A549 (cell line): ENCODE data around the gene METTL1. TPM values are rescaled to one million over a fixed set of nuclear protein-coding genes. Genes with fewer than 3 reads are reported as not detected.

Source experiments
- ATAC-seq, 2 experiments: fragments of 200-7000 bp in 1 of 2; fragments of >200 bp in 1 of 2; cut with Nextera tagmentation in 1 of 2; cut with Tn5 transposase in 1 of 2; 3 replicates each; pipeline versions ENCODE4 v1.8.0 to v1.9.1; 2018 to 2020; ENCODE audit warnings: mild to moderate bottlenecking in 1 of 2, moderate library complexity in 1 of 2
- CTCF ChIA-PET: fragments of 300-600 bp; sonication (Branson Sonifier 250); formaldehyde crosslinking; extraction: SDS; loops from one replicate; lab custom pipeline; 2021; ENCODE audit warnings: antibody characterized with exemption, inconsistent platforms; lab: Yijun Ruan, JAX
- POLR2A ChIA-PET: fragments of 350-600 bp; formaldehyde crosslinking; extraction: SDS; loops from one replicate; lab custom pipeline; 2021; ENCODE audit warnings: antibody characterized with exemption, inconsistent platforms; lab: Yijun Ruan, JAX
- DNase-seq, 2 experiments: peaks; one replicate each; pipeline versions ENCODE4 v3.0.0 to v3.0.0-alpha.2; 2011 to 2016; ENCODE audit warnings: low read depth in 1 of 2, low spot score in 1 of 2
- FAIRE-seq: peaks from 2 replicates; lab custom pipeline; 2011; peaks lifted over from hg19 to GRCh38; lab: Jason Lieb, UNC
- H3K27ac ChIP-seq, 2 experiments: fragments of >200 bp; sonication (Bioruptor Twin); formaldehyde crosslinking; 3 replicates each; pipeline ENCODE4 v1.5.1; 2016 to 2017
- H3K4me1 ChIP-seq: fragments of >200 bp; sonication (Bioruptor Twin); formaldehyde crosslinking; 3 replicates; pipeline ENCODE4 v1.6.1; 2016
- H3K4me2 ChIP-seq: fragments of >200 bp; sonication (Bioruptor Twin); formaldehyde crosslinking; 3 replicates; pipeline ENCODE4 v1.6.1; 2016
- H3K4me3 ChIP-seq: fragments of >200 bp; sonication (Bioruptor Twin); formaldehyde crosslinking; 3 replicates; pipeline ENCODE4 v1.5.1; 2016
- H3K9me3 ChIP-seq: fragments of >200 bp; sonication (Bioruptor Twin); formaldehyde crosslinking; 3 replicates; pipeline ENCODE4 v1.6.1; 2016
- BHLHE40 ChIP-seq: IDR thresholded peaks from 2 replicates; pipeline ENCODE4 v1.6.1; 2012; ENCODE audit warnings: low read depth, low read length, inconsistent platforms
- ESRRA ChIP-seq: fragments of 150-350 bp; IDR thresholded peaks from 2 replicates; pipeline ENCODE4 v1.6.1; 2014; ENCODE audit warnings: mild to moderate bottlenecking, low read length, borderline replicate concordance
- HOXB13 ChIP-seq: fragments of 250-450 bp; sonication (Bioruptor Pico); IDR thresholded peaks from 2 replicates; pipeline ENCODE4 v1.5.0; 2020; ENCODE audit warnings: low read depth, mild to moderate bottlenecking, moderate library complexity
- KDM1A ChIP-seq: fragments of 200-600 bp; sonication (generic); IDR thresholded peaks from 2 replicates; pipeline ENCODE4 v1.6.1; 2016; ENCODE audit warnings: low read depth, mild to moderate bottlenecking
- KDM5A ChIP-seq: fragments of 200-600 bp; sonication (generic); IDR thresholded peaks from 2 replicates; pipeline ENCODE4 v1.6.1; 2016; ENCODE audit warnings: antibody characterized with exemption, mild to moderate bottlenecking
- MAFK ChIP-seq: fragments of 450-650 bp; IDR thresholded peaks from 2 replicates; pipeline ENCODE4 v1.6.1; 2014; ENCODE audit not compliant: partially characterized antibody
- POLR2A ChIP-seq: IDR thresholded peaks from 2 replicates; pipeline ENCODE4 v1.6.1; 2012; ENCODE audit warnings: mild to moderate bottlenecking, low read length
- POLR2AphosphoS2 ChIP-seq: conservative IDR thresholded peaks from 2 replicates; pipeline ENCODE4 v1.6.1; 2012; ENCODE audit warnings: low read length, improper control_type of control experiment, inconsistent platforms
- RCOR1 ChIP-seq: fragments of 150-350 bp; IDR thresholded peaks from 2 replicates; pipeline ENCODE4 v1.6.1; 2014; ENCODE audit warnings: antibody characterized with exemption, low read length, low read depth
- RNF2 ChIP-seq: fragments of 200-600 bp; sonication (generic); IDR thresholded peaks from 2 replicates; pipeline ENCODE4 v1.6.1; 2016; ENCODE audit warnings: low read depth, mild to moderate bottlenecking, antibody characterized with exemption, moderate library complexity, borderline replicate concordance
- SREBF2 ChIP-seq: fragments of 450-650 bp; IDR thresholded peaks from 2 replicates; pipeline ENCODE4 v1.6.1; 2014; ENCODE audit warnings: mild to moderate bottlenecking, moderate library complexity
- ZFP36 ChIP-seq: fragments of 450-650 bp; IDR thresholded peaks from 2 replicates; pipeline ENCODE4 v1.6.1; 2014; ENCODE audit warnings: borderline replicate concordance; ENCODE audit not compliant: partially characterized antibody
- ZNF302 ChIP-seq: fragments of 250-450 bp; sonication (Bioruptor Pico); IDR thresholded peaks from 2 replicates; pipeline ENCODE4 v1.9.0; 2021; ENCODE audit warnings: inconsistent platforms, mild to moderate bottlenecking, moderate library complexity
- WGBS: methylation state at CpG from one replicate; pipeline ENCODE4 v1.1.6; 2017; ENCODE audit errors: missing lambda C conversion rate; 5-methylcytosine and 5-hydroxymethylcytosine counted together
- polyA plus RNA-seq, 4 experiments: library from polyadenylated mRNA; depleted of rRNA in 3 of 4; stranded (reverse); fragments of >200 nt; fragmentation: RNase III in 1 of 4; extraction: RNeasy Plus Mini Kit Qiagen cat#74134 plus additional on column Dnase treatment in 1 of 4; gene quantifications; 2 replicates in 3 of 4; 3 replicates in 1 of 4; pipeline ENCODE4 v1.2.3, GENCODE V29; 2011 to 2017
- TF ChIP-seq, protein P1 (sequence below): IDR thresholded peaks from 2 replicates; pipeline ENCODE4 v1.6.1; 2012
- TF ChIP-seq, protein P2 (sequence below): fragments of 250-450 bp; sonication (Bioruptor Pico); IDR thresholded peaks from 2 replicates; pipeline ENCODE4 v1.5.0; 2021; ENCODE audit warnings: mild to moderate bottlenecking, moderate library complexity, borderline replicate concordance
- TF ChIP-seq, protein P3 (sequence below): IDR thresholded peaks from 2 replicates; pipeline ENCODE4 v1.6.1; 2012; ENCODE audit warnings: low read depth, borderline replicate concordance
- TF ChIP-seq, protein P4 (sequence below): fragments of >200 bp; sonication (Bioruptor Twin); formaldehyde crosslinking; IDR thresholded peaks from 3 replicates; pipeline ENCODE4 v1.6.1; 2016

Gene METTL1
- polyA plus RNA-seq, 2 of the 4 experiments (the other 2 are of a cell fraction) = 55.2 to 60.2 TPM

DNA sequence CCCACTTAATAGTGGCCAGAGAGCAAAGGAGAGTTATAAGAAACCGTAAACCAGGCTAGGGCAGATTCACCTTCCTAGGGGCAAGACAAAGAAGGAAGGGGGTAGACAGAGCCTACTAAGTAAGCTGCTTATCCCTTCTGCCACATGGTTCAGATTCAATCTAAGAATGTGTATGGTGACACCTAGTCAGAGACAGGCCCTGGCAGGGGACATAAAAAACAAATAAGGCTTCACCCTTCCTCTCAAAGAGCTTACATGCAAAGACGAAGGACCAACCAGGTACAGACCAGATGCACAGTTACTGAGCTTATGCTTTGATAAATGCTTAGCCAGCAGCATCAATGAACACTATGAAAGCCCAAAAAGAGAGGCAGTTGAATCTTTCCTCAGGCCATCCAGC, 9.4 kb downstream of the METTL1 start:
- Histone ChIP-seq H3K4me3 (no peak overlapping the region), H3K4me1 (peaks cover 25% of the 10 kb centered on the region), H3K4me2 (no peak overlapping the region), H3K27ac (no peak overlapping the region), H3K9me3 (no peaks in the 10 kb centered on the region)
- ATAC-seq (no peak), FAIRE-seq (no peak), DNase-seq (no peak)
- no peak for TF ChIP-seq MAFK
- TF ChIP-seq RCOR1 = no peak
- no peak for TF ChIP-seq SREBF2
- TF ChIP-seq, protein P1, sequence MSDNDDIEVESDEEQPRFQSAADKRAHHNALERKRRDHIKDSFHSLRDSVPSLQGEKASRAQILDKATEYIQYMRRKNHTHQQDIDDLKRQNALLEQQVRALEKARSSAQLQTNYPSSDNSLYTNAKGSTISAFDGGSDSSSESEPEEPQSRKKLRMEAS = no peak
- no peak for TF ChIP-seq RNF2
- no peak for TF ChIP-seq ESRRA
- TF ChIP-seq, protein P2, sequence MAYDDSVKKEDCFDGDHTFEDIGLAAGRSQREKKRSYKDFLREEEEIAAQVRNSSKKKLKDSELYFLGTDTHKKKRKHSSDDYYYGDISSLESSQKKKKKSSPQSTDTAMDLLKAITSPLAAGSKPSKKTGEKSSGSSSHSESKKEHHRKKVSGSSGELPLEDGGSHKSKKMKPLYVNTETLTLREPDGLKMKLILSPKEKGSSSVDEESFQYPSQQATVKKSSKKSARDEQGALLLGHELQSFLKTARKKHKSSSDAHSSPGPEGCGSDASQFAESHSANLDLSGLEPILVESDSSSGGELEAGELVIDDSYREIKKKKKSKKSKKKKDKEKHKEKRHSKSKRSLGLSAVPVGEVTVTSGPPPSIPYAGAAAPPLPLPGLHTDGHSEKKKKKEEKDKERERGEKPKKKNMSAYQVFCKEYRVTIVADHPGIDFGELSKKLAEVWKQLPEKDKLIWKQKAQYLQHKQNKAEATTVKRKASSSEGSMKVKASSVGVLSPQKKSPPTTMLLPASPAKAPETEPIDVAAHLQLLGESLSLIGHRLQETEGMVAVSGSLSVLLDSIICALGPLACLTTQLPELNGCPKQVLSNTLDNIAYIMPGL (CRISPR knock-in tag) = no peak
- no peak for TF ChIP-seq HOXB13 (CRISPR knock-in tag)
- no peak for TF ChIP-seq BHLHE40
- TF ChIP-seq ZFP36 = no peak
- TF ChIP-seq POLR2A = no peak
- TF ChIP-seq KDM5A = no peak
- TF ChIP-seq, protein P3, sequence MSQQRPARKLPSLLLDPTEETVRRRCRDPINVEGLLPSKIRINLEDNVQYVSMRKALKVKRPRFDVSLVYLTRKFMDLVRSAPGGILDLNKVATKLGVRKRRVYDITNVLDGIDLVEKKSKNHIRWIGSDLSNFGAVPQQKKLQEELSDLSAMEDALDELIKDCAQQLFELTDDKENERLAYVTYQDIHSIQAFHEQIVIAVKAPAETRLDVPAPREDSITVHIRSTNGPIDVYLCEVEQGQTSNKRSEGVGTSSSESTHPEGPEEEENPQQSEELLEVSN = no peak
- TF ChIP-seq KDM1A = no peak
- TF ChIP-seq ZNF302 (CRISPR knock-in tag) = no peak
- TF ChIP-seq, protein P4, sequence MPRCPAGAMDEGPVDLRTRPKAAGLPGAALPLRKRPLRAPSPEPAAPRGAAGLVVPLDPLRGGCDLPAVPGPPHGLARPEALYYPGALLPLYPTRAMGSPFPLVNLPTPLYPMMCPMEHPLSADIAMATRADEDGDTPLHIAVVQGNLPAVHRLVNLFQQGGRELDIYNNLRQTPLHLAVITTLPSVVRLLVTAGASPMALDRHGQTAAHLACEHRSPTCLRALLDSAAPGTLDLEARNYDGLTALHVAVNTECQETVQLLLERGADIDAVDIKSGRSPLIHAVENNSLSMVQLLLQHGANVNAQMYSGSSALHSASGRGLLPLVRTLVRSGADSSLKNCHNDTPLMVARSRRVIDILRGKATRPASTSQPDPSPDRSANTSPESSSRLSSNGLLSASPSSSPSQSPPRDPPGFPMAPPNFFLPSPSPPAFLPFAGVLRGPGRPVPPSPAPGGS = no peak
- no peak for TF ChIP-seq POLR2AphosphoS2
- POLR2A ChIA-PET = interaction anchor here (0.7 kb wide), 1 partner anchor 10 kb away, joined by 3 read pairs; the partner anchor contains the start of genes EEF1AKMT3 and METTL1
- WGBS = 73% methylated on average over 2 of the region's 2 CpGs
- CTCF ChIA-PET = interaction anchor here (2.5 kb wide), 1 partner anchor 20 kb away, joined by 6 read pairs; the partner anchor contains the start of gene TSFM

DNA sequence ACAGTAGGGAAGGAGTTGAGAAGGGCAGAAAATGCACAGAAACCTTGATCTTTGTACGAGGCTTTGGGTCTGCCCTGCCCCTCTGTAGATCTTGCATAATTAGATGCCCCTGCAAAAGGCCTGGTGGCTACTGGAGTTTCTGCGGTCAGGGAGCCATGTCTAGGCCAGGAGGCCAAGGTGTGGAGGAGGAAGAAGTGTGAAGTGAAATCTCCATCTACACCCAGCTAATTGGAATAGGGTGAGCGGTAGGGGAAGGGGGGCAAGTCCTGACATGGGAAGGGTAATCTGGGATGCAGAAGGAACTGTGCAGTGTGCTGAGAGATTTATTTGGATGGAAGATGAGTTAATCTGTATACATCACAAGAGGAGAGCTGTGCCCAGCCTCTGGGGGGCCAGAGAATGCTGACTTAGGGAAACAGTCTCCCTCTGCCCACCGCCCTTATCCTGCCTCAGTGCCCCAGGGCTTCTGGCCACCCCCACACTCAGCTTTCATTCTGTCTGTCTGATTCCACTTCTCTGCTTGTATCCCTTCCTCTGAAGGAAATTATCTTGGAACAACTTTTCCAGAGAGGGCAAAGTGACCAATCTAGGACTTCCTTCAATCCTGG, 10.4 kb downstream of the METTL1 start:
- POLR2A ChIA-PET = no interaction called here
- no peak for ATAC-seq

More for the DNA sequence above, 10.4 kb downstream of the METTL1 start:
- no peak overlapping the region for H3K4me3 ChIP-seq
- H3K4me2 ChIP-seq = no peak overlapping the region
- H3K9me3 ChIP-seq = no peaks in the 10 kb centered on the region
- FAIRE-seq (no peak), DNase-seq (no peak)
- WGBS = 71% methylated on average over 4 of the region's 4 CpGs
- CTCF ChIA-PET = interaction anchor here (0.9 to 2.5 kb wide), 4 partner anchors 14 to 178 kb away, joined by 3 to 6 read pairs (median 3); partner anchors contain the start of gene TSFM
- peaks cover 18% of the 10 kb centered on the region for H3K4me1 ChIP-seq
- H3K27ac ChIP-seq = no peak overlapping the region
- peak; percentile 78 for TF ChIP-seq MAFK
- TF ChIP-seq, protein P3 = no peak
- TF ChIP-seq, protein P2 (CRISPR knock-in tag) = no peak
